Measurements from ENCODE around the gene RAB28.

GRCh38 chr4:13527192-13527980, 43.2 kb upstream of the RAB28 start:
- TF ChIP-seq CTCF (IDR thresholded peaks at IDR 0.05 in 4 of 5, conservative IDR thresholded peaks at IDR 0.05 in 1 of 5) (no peak), POLR2A (IDR thresholded peaks at IDR 0.05) (no peak)

Measured in gastrocnemius medialis (tissue), 4 donors.